ENCODE results near the gene DNHD1. TPM values are rescaled to one million over a fixed set of nuclear protein-coding genes. Genes with fewer than 3 reads are reported as not detected.

DNHD1 gene
- total and polyA plus RNA-seq, 9 of the 15 experiments (the other 6 are each of a cell fraction or from before 2014, with no cell fraction given) = 0.82 to 9.7 (median 3.8) TPM

DNA sequence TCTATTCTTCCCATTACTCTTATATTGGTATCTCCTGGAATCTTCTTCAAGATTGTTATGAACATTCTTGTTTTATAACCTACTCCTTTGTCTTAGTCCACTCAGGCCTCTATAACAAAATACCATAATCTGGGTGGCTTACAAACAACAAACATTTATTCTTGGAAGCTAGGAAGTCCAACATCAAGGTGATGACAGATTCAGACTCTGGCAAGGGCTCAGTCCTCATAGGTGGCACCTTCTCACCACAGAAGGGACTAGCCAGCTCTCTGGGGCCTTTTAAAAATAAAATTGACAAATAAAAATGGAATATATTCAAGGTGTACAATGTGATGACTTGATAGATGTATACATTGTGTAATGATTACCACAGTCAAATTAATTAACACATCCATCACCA is 19.8 kb downstream of the DNHD1 start (continued):
- no peak for TF ChIP-seq RAD21 (CRISPR knock-in tag; conservative IDR thresholded peaks at IDR 0.05 in 1 of 2, IDR thresholded peaks at IDR 0.05 in 1 of 2)
- TF ChIP-seq SRSF9 (IDR thresholded peaks at IDR 0.05; ENCODE audit: borderline replicate concordance, low read depth, low read length) = no peak
- TF ChIP-seq SOX6 (IDR thresholded peaks at IDR 0.05) = no peak
- TF ChIP-seq HDAC3 (IDR thresholded peaks at IDR 0.05; ENCODE audit: borderline replicate concordance, partially characterized antibody) = no peak
- TF ChIP-seq, protein P1, sequence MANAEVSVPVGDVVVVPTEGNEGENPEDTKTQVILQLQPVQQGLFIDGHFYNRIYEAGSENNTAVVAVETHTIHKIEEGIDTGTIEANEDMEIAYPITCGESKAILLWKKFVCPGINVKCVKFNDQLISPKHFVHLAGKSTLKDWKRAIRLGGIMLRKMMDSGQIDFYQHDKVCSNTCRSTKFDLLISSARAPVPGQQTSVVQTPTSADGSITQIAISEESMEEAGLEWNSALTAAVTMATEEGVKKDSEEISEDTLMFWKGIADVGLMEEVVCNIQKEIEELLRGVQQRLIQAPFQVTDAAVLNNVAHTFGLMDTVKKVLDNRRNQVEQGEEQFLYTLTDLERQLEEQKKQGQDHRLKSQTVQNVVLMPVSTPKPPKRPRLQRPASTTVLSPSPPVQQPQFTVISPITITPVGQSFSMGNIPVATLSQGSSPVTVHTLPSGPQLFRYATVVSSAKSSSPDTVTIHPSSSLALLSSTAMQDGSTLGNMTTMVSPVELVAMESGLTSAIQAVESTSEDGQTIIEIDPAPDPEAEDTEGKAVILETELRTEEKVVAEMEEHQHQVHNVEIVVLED (CRISPR knock-in tag; IDR thresholded peaks at IDR 0.05) = no peak
- no peak for TF ChIP-seq ZC3H11A (IDR thresholded peaks at IDR 0.05; ENCODE audit: low read depth, low read length)
- TF ChIP-seq ZNF3 (CRISPR knock-in tag; IDR thresholded peaks at IDR 0.05) = no peak

DNA sequence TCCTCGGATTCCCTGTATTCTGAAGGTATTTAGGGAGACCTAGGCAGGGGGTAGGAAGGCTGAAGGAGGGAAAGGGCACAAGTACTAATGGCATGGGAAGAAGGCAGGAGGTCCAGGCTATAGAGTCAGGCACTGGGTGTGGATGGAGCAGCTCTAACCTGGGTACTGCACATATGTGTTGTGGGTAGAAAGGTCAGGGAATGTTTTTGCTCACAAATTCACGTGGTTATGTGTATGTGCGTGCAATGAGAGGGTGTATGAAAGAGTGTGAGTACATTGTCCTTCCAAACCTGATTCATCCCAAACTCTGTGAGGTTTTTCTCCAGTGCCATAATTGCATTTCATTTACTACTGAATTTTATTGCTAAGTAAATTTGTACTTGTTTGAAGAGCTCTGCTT is 23.2 kb downstream of the DNHD1 start:
- intact Hi-C loops (cut with micrococcal nuclease) = no loop called here
- no TSS peak for BruUV-seq (replicated peaks)
- POLR2A ChIA-PET = interaction anchor here (0.6 to 2.2 kb wide), 5 partner anchors 10 to 145 kb away, joined by 3 to 6 read pairs (median 4); no protein-coding TSS in a partner anchor
- TF ChIP-seq LEF1 (IDR thresholded peaks at IDR 0.05) (no peak), HEY1 (CRISPR knock-in tag; IDR thresholded peaks at IDR 0.05; ENCODE audit: borderline replicate concordance) (no peak), SMAD4 (CRISPR knock-in tag; conservative IDR thresholded peaks at IDR 0.05) (no peak), FOXJ3 (CRISPR knock-in tag; IDR thresholded peaks at IDR 0.05) (no peak), RHOXF2B (CRISPR knock-in tag; conservative IDR thresholded peaks at IDR 0.05) (no peak), TBL1XR1 (IDR thresholded peaks at IDR 0.05; ENCODE audit: low read length in 2 of 2) (no peak), ZC3H4 (CRISPR knock-in tag; IDR thresholded peaks at IDR 0.05; ENCODE audit: borderline replicate concordance) (no peak), SNRNP70 (optimal IDR thresholded peaks at IDR 0.05; ENCODE audit: low read depth, low read length) (no peak)
- TF ChIP-seq, protein P2, sequence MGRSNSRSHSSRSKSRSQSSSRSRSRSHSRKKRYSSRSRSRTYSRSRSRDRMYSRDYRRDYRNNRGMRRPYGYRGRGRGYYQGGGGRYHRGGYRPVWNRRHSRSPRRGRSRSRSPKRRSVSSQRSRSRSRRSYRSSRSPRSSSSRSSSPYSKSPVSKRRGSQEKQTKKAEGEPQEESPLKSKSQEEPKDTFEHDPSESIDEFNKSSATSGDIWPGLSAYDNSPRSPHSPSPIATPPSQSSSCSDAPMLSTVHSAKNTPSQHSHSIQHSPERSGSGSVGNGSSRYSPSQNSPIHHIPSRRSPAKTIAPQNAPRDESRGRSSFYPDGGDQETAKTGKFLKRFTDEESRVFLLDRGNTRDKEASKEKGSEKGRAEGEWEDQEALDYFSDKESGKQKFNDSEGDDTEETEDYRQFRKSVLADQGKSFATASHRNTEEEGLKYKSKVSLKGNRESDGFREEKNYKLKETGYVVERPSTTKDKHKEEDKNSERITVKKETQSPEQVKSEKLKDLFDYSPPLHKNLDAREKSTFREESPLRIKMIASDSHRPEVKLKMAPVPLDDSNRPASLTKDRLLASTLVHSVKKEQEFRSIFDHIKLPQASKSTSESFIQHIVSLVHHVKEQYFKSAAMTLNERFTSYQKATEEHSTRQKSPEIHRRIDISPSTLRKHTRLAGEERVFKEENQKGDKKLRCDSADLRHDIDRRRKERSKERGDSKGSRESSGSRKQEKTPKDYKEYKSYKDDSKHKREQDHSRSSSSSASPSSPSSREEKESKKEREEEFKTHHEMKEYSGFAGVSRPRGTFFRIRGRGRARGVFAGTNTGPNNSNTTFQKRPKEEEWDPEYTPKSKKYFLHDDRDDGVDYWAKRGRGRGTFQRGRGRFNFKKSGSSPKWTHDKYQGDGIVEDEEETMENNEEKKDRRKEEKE (IDR thresholded peaks at IDR 0.05; ENCODE audit: borderline replicate concordance in 1 of 2, control insufficient read depth in 1 of 2, low read depth in 2 of 2, low read length in 1 of 2) = no peak

More for the DNA sequence above, 23.2 kb downstream of the DNHD1 start:
- CTCF ChIA-PET (ENCODE audit: low intra/inter-chr PET ratio) = no interaction called here
- no peak overlapping the region for H3K4me2 ChIP-seq (ENCODE audit: insufficient read depth, low read length)
- H3K27me3 ChIP-seq (ENCODE audit: control insufficient read depth in 2 of 2, insufficient read depth in 2 of 2, low read length in 2 of 2) = no peaks in the 10 kb centered on the region
- H3K4me1 ChIP-seq (replicated peaks in 1 of 2; ENCODE audit: control insufficient read depth in 2 of 2, insufficient read depth in 2 of 2, low read length in 2 of 2) = no peaks in the 10 kb centered on the region
- no peak overlapping the region for H3K4me3 ChIP-seq
- no peaks in the 10 kb centered on the region for H3K9me1 ChIP-seq (ENCODE audit: control insufficient read depth, insufficient read depth, low read length)
- H3K9ac ChIP-seq (ENCODE audit: insufficient read depth in 1 of 2, low read depth in 2 of 2, low read length in 2 of 2) = no peak overlapping the region
- no peak for FAIRE-seq
- ATAC-seq = no peak
- H4K20me1 ChIP-seq (replicated peaks; ENCODE audit: control insufficient read depth, insufficient read depth, low read length) = no peaks in the 10 kb centered on the region
- in situ Hi-C loops (cut with MboI) = no loop called here
- no peaks in the 10 kb centered on the region for H3K79me2 ChIP-seq (ENCODE audit: control insufficient read depth, insufficient read depth, low read length)
- H2AFZ ChIP-seq (ENCODE audit: low read depth, low read length) = no peak overlapping the region
- no peaks in the 10 kb centered on the region for H3K9me3 ChIP-seq (replicated peaks; ENCODE audit: control insufficient read depth, insufficient read depth, low read depth, low read length)
- DNase-seq (ENCODE audit: extremely low read depth in 1 of 4, low spot score in 3 of 4) = no peak
- no peak overlapping the region for H3K27ac ChIP-seq (ENCODE audit: extremely low read depth, low read depth, low read length)
- 39% methylated on average over 3 of the region's 3 CpGs for WGBS (ENCODE audit: insufficient coverage, low coverage, missing lambda C conversion rate)
- peaks cover 4% of the 10 kb centered on the region for H3K36me3 ChIP-seq (ENCODE audit: control insufficient read depth, insufficient read depth, low read length)
